ENCODE measurements around the gene MUC6.

MUC6 gene

DNA sequence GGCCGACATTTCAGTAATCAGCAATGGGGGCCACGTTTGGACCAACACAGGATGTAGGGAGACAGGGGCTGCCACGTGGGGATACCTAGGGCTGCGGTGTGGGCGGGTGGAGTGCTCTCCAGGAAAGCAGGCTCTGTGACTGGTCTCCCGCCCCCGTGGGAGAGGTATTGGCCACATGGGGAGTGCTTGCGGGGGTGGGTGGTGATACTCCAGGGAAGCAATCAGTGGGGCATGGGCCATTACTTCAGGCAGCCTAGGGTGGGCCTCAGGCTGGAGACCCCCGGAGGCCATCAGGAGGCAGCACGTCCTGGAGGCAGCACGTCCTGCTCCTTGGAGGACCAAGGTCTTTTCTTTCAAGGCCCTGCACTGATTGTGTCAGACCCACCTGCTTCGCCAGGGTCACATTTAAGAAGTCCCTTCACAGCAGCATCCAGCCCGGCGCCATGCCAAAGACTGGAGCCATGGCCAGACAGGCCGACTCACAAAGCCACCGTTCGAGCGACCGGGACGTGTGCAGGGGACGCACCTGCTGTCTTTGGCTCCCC, 35.1 kb upstream of the MUC6 start:
- DNase-seq (ENCODE audit: low read depth) = no peak

GRCh38 chr11:1070594-1071462, 34.3 kb upstream of the MUC6 start:
- no peak for DNase-seq (ENCODE audit: low read depth)

- DNase-seq (ENCODE audit: low read depth) = no peak
These were observed 33.2 kb upstream of the MUC6 start for GRCh38 chr11:1069740-1070139.

- DNase-seq (ENCODE audit: low read depth) = no peak
These were observed 31.4 kb upstream of the MUC6 start for GRCh38 chr11:1067812-1068496.

DNA sequence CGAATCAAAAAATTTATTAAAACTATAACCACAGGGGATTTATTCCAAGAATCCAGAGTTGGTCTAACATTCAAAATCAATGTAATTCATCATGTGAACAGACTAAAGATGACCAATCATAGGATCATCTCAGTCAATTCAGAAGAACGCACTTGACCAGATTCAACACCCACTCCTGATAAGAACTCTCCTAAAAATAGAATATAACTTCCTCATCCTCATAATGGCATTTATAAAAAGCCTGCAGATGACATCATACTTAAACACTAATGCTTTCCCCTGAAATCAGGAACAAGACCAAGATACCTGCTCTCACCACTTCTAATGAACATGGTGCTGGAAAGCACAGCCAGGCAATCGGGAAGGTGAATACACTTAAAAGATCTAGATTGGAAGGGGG, 27.6 kb upstream of the MUC6 start:
- DNase-seq (ENCODE audit: low read depth) = peak; percentile 7

GRCh38 chr11:1062075-1062820, 25.7 kb upstream of the MUC6 start:
- DNase-seq (ENCODE audit: low read depth) = no peak

GRCh38 chr11:1060852-1061616, 24.5 kb upstream of the MUC6 start:
- peak; percentile 92 for DNase-seq (ENCODE audit: low read depth)

DNA sequence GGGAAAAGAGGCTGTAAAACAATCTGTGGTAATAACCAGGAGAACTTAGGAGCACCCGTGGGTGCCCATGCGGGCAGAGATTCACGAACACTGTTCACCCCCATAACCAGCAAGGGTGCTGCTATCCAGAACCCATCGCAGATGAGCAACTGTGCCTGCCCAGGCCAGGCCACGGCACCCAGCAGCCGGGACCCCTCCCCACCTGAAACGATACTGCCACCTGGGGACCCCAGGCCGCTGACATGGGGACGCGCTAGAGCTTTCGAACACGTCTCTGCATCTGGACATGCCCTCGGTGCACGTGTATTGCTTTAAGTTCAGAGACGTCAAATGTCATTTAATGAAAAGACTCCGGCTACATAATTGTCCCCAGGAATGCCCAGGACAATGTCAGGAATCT, 23.9 kb upstream of the MUC6 start:
- no peak for DNase-seq (ENCODE audit: low read depth)

- DNase-seq (ENCODE audit: low read depth) = no peak
These were observed 23.2 kb upstream of the MUC6 start for GRCh38 chr11:1059759-1060158.

GRCh38 chr11:1057806-1058205, 21.3 kb upstream of the MUC6 start:
- no peak for DNase-seq (ENCODE audit: low read depth)

DNA sequence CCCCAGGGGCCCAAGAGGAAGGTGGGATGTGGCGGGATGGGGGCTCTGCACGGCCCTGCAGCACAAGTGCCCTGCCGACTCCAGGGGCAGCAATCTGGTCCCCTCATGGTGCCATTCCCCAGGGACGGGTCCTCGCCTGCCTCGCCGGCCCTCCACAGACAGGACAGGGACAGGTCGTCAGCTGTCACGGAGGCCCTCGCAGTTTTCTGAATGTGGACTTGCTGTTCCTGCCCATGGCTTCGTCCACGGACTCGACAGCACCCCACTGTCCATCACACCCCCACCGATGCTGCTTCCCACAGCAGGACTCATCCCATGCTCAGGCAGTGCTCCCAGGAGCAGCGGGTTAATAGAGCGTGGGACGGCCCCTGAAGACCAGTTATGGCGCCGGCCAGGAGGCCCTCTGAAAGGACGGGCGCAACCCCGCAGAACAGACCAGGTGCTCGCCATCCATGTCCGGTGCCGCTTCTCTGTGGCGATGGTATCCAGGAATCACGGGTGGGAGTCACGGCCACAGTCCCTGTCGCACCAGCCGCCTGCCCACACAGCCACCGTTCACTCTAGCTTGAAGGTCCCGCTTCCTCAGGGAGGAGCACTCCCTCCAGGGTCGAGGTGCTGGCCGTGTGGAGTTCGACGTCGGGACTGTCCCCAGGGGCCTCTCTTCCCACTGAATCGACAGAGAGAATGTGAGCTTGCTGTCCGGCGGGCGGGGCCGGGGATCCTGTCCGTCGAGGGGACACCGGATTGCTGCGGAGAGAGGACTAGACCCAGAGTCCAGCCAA, 19.7 kb upstream of the MUC6 start:
- no peak for DNase-seq (ENCODE audit: low read depth)

DNA sequence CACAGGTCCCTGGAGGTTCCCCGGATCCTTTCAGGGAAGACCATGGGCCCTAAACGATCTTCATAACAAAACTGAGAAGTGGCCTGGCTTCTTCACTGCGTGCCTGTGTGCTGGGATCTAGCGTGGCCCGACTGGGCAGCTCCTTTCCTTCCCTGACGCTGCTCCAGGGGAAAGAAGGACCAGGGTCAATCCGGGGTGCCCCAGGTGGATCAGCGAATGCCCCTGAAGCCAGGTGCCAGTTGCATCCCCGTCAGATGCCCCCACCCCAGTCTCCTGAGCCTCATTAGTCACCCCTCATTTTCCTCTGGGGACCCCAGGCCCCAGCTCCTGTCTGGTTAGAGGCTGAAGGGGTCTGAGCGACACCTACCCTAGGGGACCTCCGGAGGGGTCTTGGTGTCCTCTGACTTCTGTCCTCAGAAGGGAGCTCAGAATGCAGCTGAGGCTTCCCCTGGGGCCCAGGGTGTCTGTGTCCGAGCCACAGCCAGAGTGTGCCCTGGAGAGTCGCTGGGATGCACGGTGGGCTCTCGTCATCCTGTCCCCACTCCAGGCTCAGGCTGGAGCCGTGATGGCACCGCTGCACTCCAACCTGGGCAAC, 18.7 kb upstream of the MUC6 start:
- DNase-seq (ENCODE audit: low read depth) = no peak

- DNase-seq (ENCODE audit: low read depth) = peak; percentile 59
These were observed 17.9 kb upstream of the MUC6 start for GRCh38 chr11:1054143-1055108.

DNA sequence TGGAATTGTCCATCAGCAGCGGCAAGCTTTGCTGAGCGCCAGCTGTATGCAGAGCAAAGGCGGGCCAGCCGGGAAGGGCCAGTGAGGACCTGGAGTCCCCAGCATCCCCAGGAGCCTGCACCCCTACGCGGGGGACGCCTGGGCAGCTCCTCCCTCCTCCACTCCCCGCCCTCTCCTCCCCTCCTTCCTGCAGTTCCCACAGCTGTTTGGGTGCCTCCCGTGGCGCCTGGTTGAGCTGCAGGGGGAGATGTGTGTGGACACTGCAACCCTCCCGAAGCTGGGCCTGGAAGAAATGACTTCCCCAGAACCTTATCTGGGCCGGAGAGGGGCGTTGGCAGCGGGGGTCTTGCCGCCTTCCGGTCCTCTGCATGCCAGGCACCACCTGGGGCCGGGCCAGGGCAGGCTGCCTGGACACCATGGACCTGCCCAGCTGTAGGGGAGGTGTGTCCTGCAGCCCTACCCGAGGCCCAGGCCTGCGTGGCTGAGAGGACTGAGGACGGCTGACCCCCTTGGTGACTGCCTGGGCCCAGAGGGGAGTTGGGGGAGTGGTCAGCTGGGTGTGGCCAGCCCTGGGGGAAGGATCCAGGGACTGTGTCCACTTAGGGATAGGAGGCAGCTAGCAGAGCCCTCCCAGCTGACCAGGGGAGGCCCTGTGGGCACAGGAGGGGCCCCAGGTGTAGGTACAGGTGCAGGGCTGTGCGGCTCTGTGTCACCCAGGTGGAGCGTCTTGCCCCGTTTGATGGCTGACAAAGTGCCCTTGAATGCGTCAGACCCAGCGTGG, 16.8 kb upstream of the MUC6 start:
- DNase-seq (ENCODE audit: low read depth) = no peak

DNA sequence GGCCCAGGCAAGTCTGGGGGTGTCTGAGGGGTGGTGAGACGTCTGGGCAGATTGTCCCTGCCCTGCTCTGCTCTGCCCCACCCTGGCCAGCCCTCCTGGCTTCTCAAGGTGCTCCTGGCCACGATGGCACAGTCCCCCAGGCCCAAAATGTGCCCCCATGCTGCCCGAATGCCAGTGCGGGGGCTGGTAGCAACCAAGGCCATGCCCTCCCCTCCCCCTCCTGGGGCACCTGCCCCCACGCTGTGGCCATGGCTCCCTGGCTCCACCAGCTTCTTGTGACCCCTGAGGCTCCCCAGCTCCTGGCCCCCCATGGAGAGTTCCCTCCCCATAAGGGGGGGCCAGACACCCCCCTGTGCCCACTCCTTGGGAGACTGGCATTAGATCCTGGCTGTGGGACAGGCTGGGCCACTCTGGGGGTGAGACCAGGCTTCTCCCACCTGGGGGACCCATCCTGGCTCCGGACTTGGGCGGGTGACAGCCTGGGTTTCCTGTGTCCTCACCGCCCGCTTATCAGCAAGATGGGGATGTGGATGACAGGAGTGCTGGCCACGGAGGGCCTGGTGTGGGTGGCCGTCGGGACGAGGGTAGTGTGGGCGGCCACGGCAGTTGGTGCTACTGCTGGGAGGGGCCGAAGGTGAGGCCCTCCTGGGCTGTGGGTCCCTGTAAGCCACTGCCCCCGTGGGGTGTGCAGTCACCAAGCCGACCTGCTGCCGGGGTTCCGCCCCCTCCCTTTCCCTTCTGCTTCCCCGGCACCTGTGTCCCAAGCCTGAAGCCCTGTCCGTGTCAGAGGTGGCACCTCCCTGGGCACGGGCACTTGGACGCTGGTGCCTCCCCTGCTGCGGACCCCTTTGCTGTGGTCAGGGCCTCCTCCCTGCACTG, 15.9 kb upstream of the MUC6 start:
- DNase-seq (ENCODE audit: low read depth) = no peak

DNA sequence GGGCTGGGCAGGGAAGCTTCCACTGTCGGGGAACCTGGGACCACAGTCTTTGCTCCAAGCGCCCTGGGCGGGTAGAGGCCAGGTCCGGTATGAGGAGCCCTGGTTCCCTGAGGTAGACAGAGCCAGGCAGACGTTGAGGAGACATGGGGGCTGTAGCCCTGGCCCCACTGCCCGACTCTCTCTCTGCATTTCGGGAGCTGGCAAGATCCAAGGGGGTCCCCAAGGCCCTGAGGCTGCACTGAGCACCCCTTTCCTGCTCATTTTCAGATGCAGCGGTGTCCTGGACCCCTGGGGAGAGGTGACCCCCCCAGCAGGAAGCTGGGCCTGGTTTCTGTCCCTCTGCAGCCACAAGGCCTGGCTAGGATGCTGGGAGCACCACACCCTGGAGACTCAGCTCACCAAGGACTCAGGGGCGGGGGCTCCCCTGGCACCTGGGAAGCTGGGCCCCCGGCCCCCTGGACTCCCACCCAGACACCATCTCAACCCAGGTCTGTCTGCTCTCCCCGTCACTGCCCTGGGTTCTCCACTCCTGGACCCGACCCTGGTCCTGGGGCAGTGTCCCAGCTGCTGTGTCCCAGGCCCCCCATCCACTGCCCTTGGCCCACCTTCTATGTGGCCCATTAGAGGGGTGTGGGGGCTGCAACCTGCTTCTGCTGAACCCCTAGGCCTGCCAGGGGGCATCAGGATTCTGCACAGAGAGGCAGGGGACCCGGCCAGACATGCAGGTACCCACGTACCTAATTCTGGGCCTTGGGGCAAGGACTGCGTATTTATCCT, 15.0 kb upstream of the MUC6 start:
- DNase-seq (ENCODE audit: low read depth) = no peak

All from EH (cell line).